ENCODE results near the gene IGFBP5. TPM values are rescaled to one million over a fixed set of nuclear protein-coding genes. Genes with fewer than 3 reads are reported as not detected.
A peak's percentile ranks its signal among the peaks of the same experiment; 100 is the strongest.

The IGFBP5 gene
- polyA plus RNA-seq, 2 donors = 29.4 to 46.5 TPM

DNA sequence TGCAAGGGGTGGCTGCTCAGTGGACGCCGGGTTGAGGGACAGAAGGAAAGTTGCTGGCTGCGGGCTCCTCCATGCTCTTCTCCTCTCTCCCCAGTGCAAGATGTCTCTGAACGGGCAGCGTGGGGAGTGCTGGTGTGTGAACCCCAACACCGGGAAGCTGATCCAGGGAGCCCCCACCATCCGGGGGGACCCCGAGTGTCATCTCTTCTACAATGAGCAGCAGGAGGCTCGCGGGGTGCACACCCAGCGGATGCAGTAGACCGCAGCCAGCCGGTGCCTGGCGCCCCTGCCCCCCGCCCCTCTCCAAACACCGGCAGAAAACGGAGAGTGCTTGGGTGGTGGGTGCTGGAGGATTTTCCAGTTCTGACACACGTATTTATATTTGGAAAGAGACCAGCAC is 31.5 kb downstream of the IGFBP5 start:
- Histone ChIP-seq H3K4me3 (ENCODE audit: low read depth in 1 of 2, low read length in 2 of 2) (no peak overlapping the region), H3K9me3 (ENCODE audit: control insufficient read depth in 2 of 2, insufficient read depth in 1 of 2, low read depth in 1 of 2, low read length in 1 of 2) (no peaks in the 10 kb centered on the region), H3K4me1 (ENCODE audit: control insufficient read depth in 2 of 2, insufficient read depth in 2 of 2, low read length in 1 of 2) (peaks cover 5 to 18% of the 10 kb centered on the region in 2 donors), H3K27ac (ENCODE audit: low read depth in 2 of 2, low read length in 1 of 2) (no peak overlapping the region), H3K36me3 (ENCODE audit: control insufficient read depth in 2 of 2, insufficient read depth in 2 of 2, low read length in 1 of 2) (peaks cover 0 to 7% of the 10 kb centered on the region in 2 donors), H3K27me3 (ENCODE audit: control insufficient read depth in 1 of 2, insufficient read depth in 2 of 2, low read length in 2 of 2) (no peaks in the 10 kb centered on the region)
- WGBS, 2 donors = 82 to 87% methylated on average over 18 of the region's 18 CpGs

DNA sequence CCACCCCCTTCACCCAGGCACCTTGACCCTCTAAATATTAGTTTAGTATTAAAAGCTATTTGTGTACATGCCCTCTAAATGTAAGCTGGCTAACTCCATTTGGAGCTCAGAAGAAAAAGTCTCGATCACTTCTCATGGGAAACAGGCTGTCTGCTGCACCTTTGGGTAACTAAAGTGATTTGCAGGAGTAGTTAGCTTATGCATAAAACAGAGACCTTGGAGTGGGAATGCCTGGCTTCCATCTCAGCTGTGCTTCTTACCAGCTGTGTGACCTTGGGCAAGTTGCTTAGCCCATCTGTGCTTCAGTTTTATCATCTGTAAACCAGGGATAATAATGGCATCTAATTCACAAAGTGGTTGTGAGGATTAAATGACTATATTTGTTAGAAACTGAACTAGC is 32.2 kb downstream of the IGFBP5 start:
- Histone ChIP-seq H3K36me3 (ENCODE audit: control insufficient read depth in 2 of 2, insufficient read depth in 2 of 2, low read length in 1 of 2) (peaks cover 0 to 7% of the 10 kb centered on the region in 2 donors), H3K4me3 (ENCODE audit: low read depth in 1 of 2, low read length in 2 of 2) (no peak overlapping the region), H3K27me3 (ENCODE audit: control insufficient read depth in 1 of 2, insufficient read depth in 2 of 2, low read length in 2 of 2) (no peaks in the 10 kb centered on the region), H3K27ac (ENCODE audit: low read depth in 2 of 2, low read length in 1 of 2) (no peak overlapping the region), H3K9me3 (ENCODE audit: control insufficient read depth in 2 of 2, insufficient read depth in 1 of 2, low read depth in 1 of 2, low read length in 1 of 2) (no peaks in the 10 kb centered on the region), H3K4me1 (ENCODE audit: control insufficient read depth in 2 of 2, insufficient read depth in 2 of 2, low read length in 1 of 2) (peaks cover 5 to 18% of the 10 kb centered on the region in 2 donors)
- 90 to 95% methylated on average over 1 of the region's 1 CpG for WGBS, 2 donors

GRCh38 chr2:216661639-216662375 is 33.5 kb downstream of the IGFBP5 start:
- peaks cover 8 to 21% of the 10 kb centered on the region in 2 donors for H3K4me1 ChIP-seq (ENCODE audit: control insufficient read depth in 2 of 2, insufficient read depth in 2 of 2, low read length in 1 of 2)
- no peak overlapping the region for H3K4me3 ChIP-seq (ENCODE audit: low read depth in 1 of 2, low read length in 2 of 2)
- peaks cover 0 to 7% of the 10 kb centered on the region in 2 donors for H3K36me3 ChIP-seq (ENCODE audit: control insufficient read depth in 2 of 2, insufficient read depth in 2 of 2, low read length in 1 of 2)
- no peaks in the 10 kb centered on the region for H3K27me3 ChIP-seq (ENCODE audit: control insufficient read depth in 1 of 2, insufficient read depth in 2 of 2, low read length in 2 of 2)
- WGBS, 2 donors = 84 to 85% methylated on average over 20 of the region's 20 CpGs
- H3K27ac ChIP-seq (ENCODE audit: low read depth in 2 of 2, low read length in 1 of 2) = no peak overlapping the region
- no peaks in the 10 kb centered on the region for H3K9me3 ChIP-seq (ENCODE audit: control insufficient read depth in 2 of 2, insufficient read depth in 1 of 2, low read depth in 1 of 2, low read length in 1 of 2)

DNA sequence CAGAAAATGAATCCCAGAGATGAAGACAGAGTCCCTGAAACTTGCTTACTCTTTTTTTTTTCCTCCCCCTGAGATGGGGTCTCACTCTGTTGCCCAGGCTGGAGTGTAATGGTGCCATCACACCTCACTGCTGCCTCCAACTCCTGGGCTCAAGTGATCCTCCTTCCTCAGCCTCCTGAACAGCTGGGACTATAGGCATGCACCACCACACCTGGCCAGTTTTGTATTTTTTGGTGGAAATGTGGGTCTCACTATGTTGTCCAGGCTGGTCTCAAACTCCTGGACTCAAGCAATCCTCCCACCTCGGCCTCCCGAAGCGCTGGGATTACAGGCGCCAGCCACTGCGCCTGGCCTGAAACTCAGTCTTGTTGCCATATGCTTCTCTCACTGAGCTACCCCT is 34.3 kb downstream of the IGFBP5 start:
- Histone ChIP-seq H3K4me1 (ENCODE audit: control insufficient read depth in 2 of 2, insufficient read depth in 2 of 2, low read length in 1 of 2) (peaks cover 8 to 22% of the 10 kb centered on the region in 2 donors), H3K4me3 (ENCODE audit: low read depth in 1 of 2, low read length in 2 of 2) (no peak overlapping the region), H3K27me3 (ENCODE audit: control insufficient read depth in 1 of 2, insufficient read depth in 2 of 2, low read length in 2 of 2) (no peaks in the 10 kb centered on the region), H3K27ac (ENCODE audit: low read depth in 2 of 2, low read length in 1 of 2) (no peak overlapping the region), H3K9me3 (ENCODE audit: control insufficient read depth in 2 of 2, insufficient read depth in 1 of 2, low read depth in 1 of 2, low read length in 1 of 2) (no peaks in the 10 kb centered on the region), H3K36me3 (ENCODE audit: control insufficient read depth in 2 of 2, insufficient read depth in 2 of 2, low read length in 1 of 2) (peaks cover 0 to 9% of the 10 kb centered on the region in 2 donors)
- 98 to 100% methylated on average over 5 of the region's 5 CpGs for WGBS, 2 donors

- Histone ChIP-seq H3K4me3 (ENCODE audit: low read depth in 1 of 2, low read length in 2 of 2) (no peak overlapping the region), H3K4me1 (ENCODE audit: control insufficient read depth in 2 of 2, insufficient read depth in 2 of 2, low read length in 1 of 2) (peaks cover 8 to 17% of the 10 kb centered on the region in 2 donors), H3K27me3 (ENCODE audit: control insufficient read depth in 1 of 2, insufficient read depth in 2 of 2, low read length in 2 of 2) (no peaks in the 10 kb centered on the region), H3K36me3 (ENCODE audit: control insufficient read depth in 2 of 2, insufficient read depth in 2 of 2, low read length in 1 of 2) (peaks cover 0 to 10% of the 10 kb centered on the region in 2 donors), H3K9me3 (ENCODE audit: control insufficient read depth in 2 of 2, insufficient read depth in 1 of 2, low read depth in 1 of 2, low read length in 1 of 2) (no peaks in the 10 kb centered on the region), H3K27ac (ENCODE audit: low read depth in 2 of 2, low read length in 1 of 2) (no peak overlapping the region)
- WGBS, 2 donors = 90 to 92% methylated on average over 10 of the region's 10 CpGs
Observed at GRCh38 chr2:216660496-216660895, 34.9 kb downstream of the IGFBP5 start.

GRCh38 chr2:216659276-216659675 is 36.1 kb downstream of the IGFBP5 start:
- H3K9me3 ChIP-seq (ENCODE audit: control insufficient read depth in 2 of 2, insufficient read depth in 1 of 2, low read depth in 1 of 2, low read length in 1 of 2) = no peaks in the 10 kb centered on the region
- WGBS, 2 donors = 44 to 46% methylated on average over 6 of the region's 6 CpGs
- H3K4me3 ChIP-seq (ENCODE audit: low read depth in 1 of 2, low read length in 2 of 2) = no peak overlapping the region
- peaks cover 0 to 10% of the 10 kb centered on the region in 2 donors for H3K36me3 ChIP-seq (ENCODE audit: control insufficient read depth in 2 of 2, insufficient read depth in 2 of 2, low read length in 1 of 2)
- peak overlapping the region; percentile 77 to 80 for H3K27ac ChIP-seq (ENCODE audit: low read depth in 2 of 2, low read length in 1 of 2)
- no peaks in the 10 kb centered on the region for H3K27me3 ChIP-seq (ENCODE audit: control insufficient read depth in 1 of 2, insufficient read depth in 2 of 2, low read length in 2 of 2)
- peaks cover 4 to 12% of the 10 kb centered on the region in 2 donors for H3K4me1 ChIP-seq (ENCODE audit: control insufficient read depth in 2 of 2, insufficient read depth in 2 of 2, low read length in 1 of 2)

GRCh38 chr2:216658757-216659156 is 36.6 kb downstream of the IGFBP5 start:
- no peaks in the 10 kb centered on the region for H3K27me3 ChIP-seq (ENCODE audit: control insufficient read depth in 1 of 2, insufficient read depth in 2 of 2, low read length in 2 of 2)
- no peak overlapping the region for H3K4me3 ChIP-seq (ENCODE audit: low read depth in 1 of 2, low read length in 2 of 2)
- no peaks in the 10 kb centered on the region for H3K9me3 ChIP-seq (ENCODE audit: control insufficient read depth in 2 of 2, insufficient read depth in 1 of 2, low read depth in 1 of 2, low read length in 1 of 2)
- peaks cover 5 to 12% of the 10 kb centered on the region in 2 donors for H3K4me1 ChIP-seq (ENCODE audit: control insufficient read depth in 2 of 2, insufficient read depth in 2 of 2, low read length in 1 of 2)
- peaks cover 0 to 10% of the 10 kb centered on the region in 2 donors for H3K36me3 ChIP-seq (ENCODE audit: control insufficient read depth in 2 of 2, insufficient read depth in 2 of 2, low read length in 1 of 2)
- WGBS, 2 donors = 52 to 58% methylated on average over 6 of the region's 6 CpGs
- peak overlapping the region; percentile 77 to 80 for H3K27ac ChIP-seq (ENCODE audit: low read depth in 2 of 2, low read length in 1 of 2)

DNA sequence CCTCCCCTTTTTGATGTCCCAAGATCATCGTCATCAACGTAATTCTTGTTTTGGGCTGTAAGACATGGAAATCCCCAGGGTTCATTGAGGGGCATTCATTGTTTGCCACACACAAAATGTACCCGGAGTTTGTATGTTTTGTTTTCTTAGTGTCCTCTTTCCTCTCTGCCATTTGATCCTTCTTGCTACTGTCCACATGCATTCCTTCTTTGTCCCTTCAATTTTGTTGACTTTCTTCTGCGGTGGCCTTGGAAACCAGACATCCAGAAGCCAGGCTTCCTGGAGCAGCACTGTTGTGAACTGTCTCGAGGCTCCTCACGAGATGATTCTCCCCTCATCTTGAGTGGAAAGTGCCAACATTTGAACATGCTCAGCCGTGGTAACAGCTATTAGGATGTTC is 37.4 kb downstream of the IGFBP5 start:
- no peaks in the 10 kb centered on the region for H3K9me3 ChIP-seq (ENCODE audit: control insufficient read depth in 2 of 2, insufficient read depth in 1 of 2, low read depth in 1 of 2, low read length in 1 of 2)
- no peaks in the 10 kb centered on the region for H3K27me3 ChIP-seq (ENCODE audit: control insufficient read depth in 1 of 2, insufficient read depth in 2 of 2, low read length in 2 of 2)
- H3K4me1 ChIP-seq (ENCODE audit: control insufficient read depth in 2 of 2, insufficient read depth in 2 of 2, low read length in 1 of 2) = peaks cover 5 to 12% of the 10 kb centered on the region in 2 donors
- H3K27ac ChIP-seq (ENCODE audit: low read depth in 2 of 2, low read length in 1 of 2) = no peak overlapping the region
- H3K36me3 ChIP-seq (ENCODE audit: control insufficient read depth in 2 of 2, insufficient read depth in 2 of 2, low read length in 1 of 2) = peaks cover 0 to 10% of the 10 kb centered on the region in 2 donors
- no peak overlapping the region for H3K4me3 ChIP-seq (ENCODE audit: low read depth in 1 of 2, low read length in 2 of 2)
- 62 to 65% methylated on average over 7 of the region's 7 CpGs for WGBS, 2 donors

- H3K27me3 ChIP-seq (ENCODE audit: control insufficient read depth in 1 of 2, insufficient read depth in 2 of 2, low read length in 2 of 2) = no peaks in the 10 kb centered on the region
- H3K27ac ChIP-seq (ENCODE audit: low read depth in 2 of 2, low read length in 1 of 2) = peak overlapping the region in 1 of 2 donors; percentile 16
- WGBS, 2 donors = 71 to 73% methylated on average over 16 of the region's 16 CpGs
- no peak overlapping the region for H3K4me3 ChIP-seq (ENCODE audit: low read depth in 1 of 2, low read length in 2 of 2)
- H3K36me3 ChIP-seq (ENCODE audit: control insufficient read depth in 2 of 2, insufficient read depth in 2 of 2, low read length in 1 of 2) = peaks cover 0 to 10% of the 10 kb centered on the region in 2 donors
- peaks cover 5 to 12% of the 10 kb centered on the region in 2 donors for H3K4me1 ChIP-seq (ENCODE audit: control insufficient read depth in 2 of 2, insufficient read depth in 2 of 2, low read length in 1 of 2)
- no peaks in the 10 kb centered on the region for H3K9me3 ChIP-seq (ENCODE audit: control insufficient read depth in 2 of 2, insufficient read depth in 1 of 2, low read depth in 1 of 2, low read length in 1 of 2)
Observed at GRCh38 chr2:216657086-216657855, 38.1 kb downstream of the IGFBP5 start.

Data from esophagus (tissue), 2 donors.